Thyroid gland (tissue), 4 donors: Measurements from ENCODE around the gene BANK1. TPM values are rescaled to one million over a fixed set of nuclear protein-coding genes. Genes with fewer than 3 reads are reported as not detected.

Experiments used
- DNase-seq, 2 donors: peaks; one replicate each; pipeline ENCODE4 v3.0.0-alpha.2; 2019
- H3K27ac ChIP-seq, 3 donors: fragments of 200-600 bp; sonication (generic); 1 replicate in 2 of 3; 2 replicates in 1 of 3; pipeline ENCODE4 v1.5.1; 2016 to 2019; ENCODE audit warnings: mild to moderate bottlenecking in 1 of 3, moderate library complexity in 1 of 3
- H3K27me3 ChIP-seq: fragments of 200-600 bp; sonication (generic); one replicate; pipeline ENCODE4 v1.5.1; 2019
- H3K36me3 ChIP-seq, 2 donors: fragments of 200-600 bp; sonication (generic); one replicate each; pipeline ENCODE4 v1.5.1; 2016 to 2019
- H3K4me1 ChIP-seq, 2 donors: fragments of 200-600 bp; sonication (generic); one replicate each; pipeline ENCODE4 v1.5.1; 2017 to 2019
- H3K4me3 ChIP-seq, 3 donors: fragments of 200-600 bp; sonication (generic); replicated peaks in 1 of 3; 1 replicate in 2 of 3; 2 replicates in 1 of 3; pipeline ENCODE4 v1.5.1; 2016; ENCODE audit warnings: mild to moderate bottlenecking in 1 of 3
- H3K9me3 ChIP-seq: fragments of 200-600 bp; sonication (generic); one replicate; pipeline ENCODE4 v1.5.1; 2017
- POLR2A ChIP-seq, 2 donors: fragments of 450-650 bp; IDR thresholded peaks; one replicate each; pipeline ENCODE4 v1.6.1; 2017; ENCODE audit warnings: antibody characterized with exemption in 2 of 2, mild to moderate bottlenecking in 2 of 2, moderate library complexity in 1 of 2
- WGBS, 2 donors: methylation state at CpG; one replicate each; pipeline ENCODE4 v1.1.5; 2017; 5-methylcytosine and 5-hydroxymethylcytosine counted together
- intact Hi-C: fragments of 100-400 bp; cut with DNase I; formaldehyde crosslinking; loops from one replicate; pipeline ENCODE4 v1.15.1; 2023
- total RNA-seq, 4 donors: library from RNA; depleted of rRNA; stranded (reverse); fragments of >200 nt; gene quantifications; one replicate each; pipeline ENCODE4 v1.2.3, GENCODE V29; 2016
- TF ChIP-seq, protein P1 (sequence below), 6 experiments: fragments of 200-600 bp in 3 of 6; fragments of 450-650 bp in 3 of 6; sonication (generic) in 3 of 6; IDR thresholded peaks; one replicate each; pipeline ENCODE4 v1.5.1; 2016 to 2019; ENCODE audit warnings: antibody characterized with exemption in 6 of 6, mild to moderate bottlenecking in 2 of 6, inconsistent platforms in 1 of 6, moderate library complexity in 1 of 6

BANK1 gene
- total RNA-seq, 4 donors from 2014 or later: 15.5 to 22.8 (median 20.3) TPM

DNA sequence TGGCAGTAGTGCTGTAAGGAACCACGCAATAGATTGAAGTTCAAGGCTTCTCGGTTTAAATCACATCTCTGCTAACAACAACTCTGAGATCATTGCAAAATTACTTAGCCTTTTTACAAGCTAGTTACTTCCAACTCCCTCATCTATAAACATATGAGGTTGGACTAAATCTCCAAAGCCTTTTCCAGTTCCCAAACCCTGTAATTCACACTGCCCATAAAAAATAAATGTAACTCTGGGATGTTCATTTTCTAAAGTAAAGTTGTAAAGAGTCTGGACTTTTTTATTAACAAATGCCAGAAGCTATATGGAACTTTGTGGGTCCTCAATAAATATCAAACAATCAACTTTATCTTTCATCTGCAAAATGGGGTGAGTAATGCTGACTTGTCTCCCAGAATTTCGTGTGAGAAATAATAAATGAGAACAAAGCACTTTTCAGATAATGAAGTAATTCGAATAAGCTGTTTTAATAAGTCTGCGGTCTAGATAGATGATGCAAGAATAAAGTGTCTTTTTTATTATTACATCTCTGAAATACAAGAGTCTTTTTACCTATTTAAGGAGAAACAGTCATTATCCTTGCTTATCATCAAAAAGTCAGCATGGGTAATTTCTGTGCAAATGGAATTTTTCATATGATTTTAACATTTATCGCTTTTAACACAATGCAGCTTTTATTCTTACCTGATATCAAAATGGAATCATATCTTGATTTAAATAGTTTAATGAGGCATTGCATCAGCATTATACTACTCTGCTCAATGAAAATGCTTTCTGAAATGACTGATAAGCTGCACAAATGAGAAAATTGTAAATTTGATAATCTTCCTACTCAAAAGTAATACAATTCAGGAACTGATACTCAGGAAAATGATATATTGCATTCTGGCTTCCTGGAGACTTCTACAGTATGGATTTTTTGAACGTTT is 252.6 kb downstream of the BANK1 start:
- intact Hi-C loops: no loop called here
- no peaks in the 10 kb centered on the region for H3K4me1 ChIP-seq

DNA sequence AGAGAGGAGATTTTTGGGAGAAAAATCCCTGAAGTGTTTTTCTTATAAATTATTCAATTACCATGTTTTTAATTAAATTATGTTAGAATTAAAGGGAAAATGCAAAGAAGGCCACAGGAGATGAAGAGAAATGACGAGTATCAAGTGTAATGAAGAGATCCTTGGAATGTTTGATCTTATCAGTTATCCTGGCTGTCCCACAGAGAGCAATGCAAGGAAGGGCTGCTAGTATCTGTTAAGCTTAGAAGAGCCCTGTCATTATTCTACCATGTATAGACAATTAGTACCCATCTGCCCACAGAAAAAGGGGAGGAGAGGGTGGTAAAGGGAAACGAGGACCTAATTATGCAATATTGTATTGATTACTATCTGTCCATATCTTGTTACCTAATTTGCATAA is 257.1 kb downstream of the BANK1 start:
- no peaks in the 10 kb centered on the region for H3K27me3 ChIP-seq
- WGBS, 2 donors: 78 to 83% methylated on average over 2 of the region's 2 CpGs
- H3K36me3 ChIP-seq: no peaks in the 10 kb centered on the region
- intact Hi-C loops: no loop called here
- no peak overlapping the region for H3K27ac ChIP-seq
- H3K4me3 ChIP-seq: no peak overlapping the region
- TF ChIP-seq POLR2A (IDR thresholded peaks at IDR 0.05): no peak
- TF ChIP-seq, protein P1, sequence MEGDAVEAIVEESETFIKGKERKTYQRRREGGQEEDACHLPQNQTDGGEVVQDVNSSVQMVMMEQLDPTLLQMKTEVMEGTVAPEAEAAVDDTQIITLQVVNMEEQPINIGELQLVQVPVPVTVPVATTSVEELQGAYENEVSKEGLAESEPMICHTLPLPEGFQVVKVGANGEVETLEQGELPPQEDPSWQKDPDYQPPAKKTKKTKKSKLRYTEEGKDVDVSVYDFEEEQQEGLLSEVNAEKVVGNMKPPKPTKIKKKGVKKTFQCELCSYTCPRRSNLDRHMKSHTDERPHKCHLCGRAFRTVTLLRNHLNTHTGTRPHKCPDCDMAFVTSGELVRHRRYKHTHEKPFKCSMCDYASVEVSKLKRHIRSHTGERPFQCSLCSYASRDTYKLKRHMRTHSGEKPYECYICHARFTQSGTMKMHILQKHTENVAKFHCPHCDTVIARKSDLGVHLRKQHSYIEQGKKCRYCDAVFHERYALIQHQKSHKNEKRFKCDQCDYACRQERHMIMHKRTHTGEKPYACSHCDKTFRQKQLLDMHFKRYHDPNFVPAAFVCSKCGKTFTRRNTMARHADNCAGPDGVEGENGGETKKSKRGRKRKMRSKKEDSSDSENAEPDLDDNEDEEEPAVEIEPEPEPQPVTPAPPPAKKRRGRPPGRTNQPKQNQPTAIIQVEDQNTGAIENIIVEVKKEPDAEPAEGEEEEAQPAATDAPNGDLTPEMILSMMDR (IDR thresholded peaks at IDR 0.05): no peak
- DNase-seq: no peak
- H3K9me3 ChIP-seq: no peaks in the 10 kb centered on the region
- no peaks in the 10 kb centered on the region for H3K4me1 ChIP-seq

More for the DNA sequence above, 252.6 kb downstream of the BANK1 start:
- Histone ChIP-seq H3K9me3 (no peaks in the 10 kb centered on the region), H3K27ac (no peak overlapping the region), H3K27me3 (no peaks in the 10 kb centered on the region), H3K36me3 (no peaks in the 10 kb centered on the region), H3K4me3 (no peak overlapping the region)
- DNase-seq: no peak
- 84 to 89% methylated on average over 7 of the region's 7 CpGs for WGBS, 2 donors
- TF ChIP-seq, protein P1 (IDR thresholded peaks at IDR 0.05): no peak
- no peak for TF ChIP-seq POLR2A (IDR thresholded peaks at IDR 0.05)

DNA sequence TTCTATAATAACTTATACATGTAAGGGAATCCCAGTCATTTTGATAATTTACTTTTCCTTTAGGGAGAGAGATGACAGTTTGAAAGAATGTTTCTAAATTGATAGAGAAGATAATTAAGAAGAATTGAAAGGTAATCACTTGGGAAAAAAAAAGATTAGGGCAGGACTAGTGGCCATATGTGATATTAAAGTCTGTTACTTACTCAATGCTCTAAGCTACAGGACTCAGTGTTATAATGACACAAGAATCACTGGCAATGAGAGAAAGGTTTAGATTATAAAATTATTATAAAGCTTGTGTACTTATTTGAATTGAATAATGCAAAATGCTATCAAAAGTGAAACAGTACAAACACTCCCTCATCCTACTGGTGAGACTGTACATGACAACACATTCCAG is 265.3 kb downstream of the BANK1 start:
- intact Hi-C loops: no loop called here
- no peaks in the 10 kb centered on the region for H3K9me3 ChIP-seq
- no peaks in the 10 kb centered on the region for H3K36me3 ChIP-seq
- no peak overlapping the region for H3K4me3 ChIP-seq
- no peak for TF ChIP-seq POLR2A (IDR thresholded peaks at IDR 0.05)
- TF ChIP-seq, protein P1 (IDR thresholded peaks at IDR 0.05): no peak
- no peak for DNase-seq
- H3K27me3 ChIP-seq: no peaks in the 10 kb centered on the region
- H3K27ac ChIP-seq: no peak overlapping the region
- H3K4me1 ChIP-seq: no peaks in the 10 kb centered on the region

DNA sequence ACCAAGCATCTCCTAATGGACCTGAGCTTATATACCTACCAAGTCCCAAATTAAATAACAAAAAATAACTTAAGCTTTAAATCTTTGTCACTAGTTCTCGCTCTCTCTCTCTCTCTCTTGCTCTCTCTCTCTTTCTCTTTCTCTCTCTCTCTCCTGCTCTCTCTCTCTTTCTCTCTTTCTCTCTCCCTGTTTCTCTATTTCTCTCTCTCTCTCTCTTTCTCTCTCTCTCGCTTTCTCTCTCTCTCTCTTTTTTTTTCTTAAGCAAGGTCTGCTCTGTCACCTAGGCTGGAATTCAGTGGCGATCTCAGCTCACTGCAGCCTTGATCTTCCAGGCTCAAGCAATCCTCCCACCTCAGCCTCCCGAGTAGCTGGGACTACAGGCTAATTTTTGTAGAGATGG is 266.6 kb downstream of the BANK1 start:
- Histone ChIP-seq H3K9me3 (no peaks in the 10 kb centered on the region), H3K4me3 (no peak overlapping the region), H3K36me3 (no peaks in the 10 kb centered on the region), H3K27ac (no peak overlapping the region), H3K4me1 (no peaks in the 10 kb centered on the region), H3K27me3 (no peaks in the 10 kb centered on the region)
- TF ChIP-seq, protein P1 (IDR thresholded peaks at IDR 0.05): no peak
- no peak for TF ChIP-seq POLR2A (IDR thresholded peaks at IDR 0.05)
- intact Hi-C loops: no loop called here
- WGBS, 2 donors: 93 to 96% methylated on average over 4 of the region's 4 CpGs
- DNase-seq: no peak

DNA sequence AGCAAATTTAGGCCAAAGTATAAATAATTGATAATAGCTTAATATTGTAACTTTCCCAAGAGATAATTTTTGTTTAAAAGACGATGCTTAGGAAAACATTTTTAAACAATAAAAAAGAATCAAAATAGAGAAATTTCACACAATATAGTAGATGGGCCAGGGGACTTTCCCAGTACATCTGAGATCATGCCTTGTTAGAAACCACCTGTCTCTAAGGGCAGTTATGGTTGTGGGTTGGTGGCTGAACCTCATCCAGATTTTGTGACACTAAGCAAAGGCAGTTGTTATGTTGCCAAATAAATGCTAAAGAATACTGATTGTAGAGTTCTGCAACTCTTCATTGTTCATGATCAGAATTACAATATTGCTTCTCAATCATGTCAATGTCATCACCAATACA is 270.6 kb downstream of the BANK1 start:
- 82 to 86% methylated on average over 1 of the region's 1 CpG for WGBS, 2 donors

More for the DNA sequence above, 270.6 kb downstream of the BANK1 start:
- no peaks in the 10 kb centered on the region for H3K9me3 ChIP-seq
- H3K27ac ChIP-seq: no peak overlapping the region
- no peak for TF ChIP-seq POLR2A (IDR thresholded peaks at IDR 0.05)
- TF ChIP-seq, protein P1 (IDR thresholded peaks at IDR 0.05): no peak
- no peak overlapping the region for H3K4me3 ChIP-seq
- intact Hi-C loops: no loop called here
- H3K4me1 ChIP-seq: no peaks in the 10 kb centered on the region
- no peaks in the 10 kb centered on the region for H3K36me3 ChIP-seq
- no peaks in the 10 kb centered on the region for H3K27me3 ChIP-seq
- no peak for DNase-seq
